ENCODE results near the gene LMBR1. TPM values are rescaled to one million over a fixed set of nuclear protein-coding genes. Genes with fewer than 3 reads are reported as not detected.
"Not testable (repeated sequence)": the region's sequence is repeated elsewhere in the genome, so short reads cannot be mapped to it uniquely, and the experiment has no call there.

Gene LMBR1
- total RNA-seq, 2 donors from 2014 or later, result 38.7 to 48.0 TPM

DNA sequence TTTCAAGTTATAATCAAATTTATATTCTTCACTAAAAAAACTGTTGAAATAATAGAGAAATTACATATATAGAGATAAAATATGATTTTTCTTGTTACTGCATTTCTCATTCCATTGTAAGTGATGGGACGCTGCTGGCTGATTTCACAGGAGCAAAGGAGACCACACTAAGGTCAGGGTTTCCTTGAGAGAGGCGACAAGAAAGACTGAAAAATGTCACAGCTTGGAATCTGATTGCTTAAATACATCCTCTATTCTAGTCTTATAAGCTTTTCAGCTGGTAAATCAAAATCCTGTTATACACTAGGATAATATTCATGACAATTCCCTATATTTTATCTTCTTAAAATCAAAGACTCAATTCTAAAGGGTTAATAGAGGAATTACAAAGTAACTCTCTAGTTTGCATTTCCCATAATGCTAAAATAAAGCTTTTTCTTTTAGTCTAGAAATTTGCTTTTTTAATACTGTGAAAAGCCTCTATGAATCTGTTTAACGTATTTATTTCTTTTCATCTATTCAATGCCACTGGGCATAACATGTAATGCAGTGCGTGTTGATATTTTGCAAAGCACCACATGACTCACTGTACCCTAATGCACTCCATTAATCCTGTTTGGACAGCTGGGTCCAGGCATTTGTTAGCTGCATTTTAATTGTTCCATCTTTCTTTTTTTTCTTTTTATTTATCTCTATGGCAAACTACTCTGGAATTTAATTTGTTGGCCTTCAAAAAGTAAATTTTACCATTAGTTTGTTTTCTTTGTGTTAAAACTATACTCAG, 170.7 kb downstream of the LMBR1 start:
- H3K4me3 Mint-ChIP-seq, result no peak overlapping the region
- H3K9me3 Mint-ChIP-seq, result no peaks in the 10 kb centered on the region
- no peaks in the 10 kb centered on the region for H3K27me3 Mint-ChIP-seq
- peaks cover 28% of the 10 kb centered on the region for H3K36me3 Mint-ChIP-seq (ENCODE audit: low read depth)
- no peak for ATAC-seq (replicated peaks)
- H3K4me1 Mint-ChIP-seq, result no peaks in the 10 kb centered on the region
- no peak overlapping the region for H3K27ac Mint-ChIP-seq

- Mint-ChIP-seq H3K4me3 (no peak overlapping the region), H3K4me1 (peaks cover 5% of the 10 kb centered on the region), H3K27ac (peak overlapping the region; percentile 65), H3K36me3 (ENCODE audit: low read depth) (peaks cover 32% of the 10 kb centered on the region), H3K9me3 (peaks cover 10% of the 10 kb centered on the region), H3K27me3 (no peaks in the 10 kb centered on the region)
- no peak for ATAC-seq (replicated peaks)
These were observed 189.1 kb downstream of the LMBR1 start for GRCh38 chr7:156703773-156704482.

DNA sequence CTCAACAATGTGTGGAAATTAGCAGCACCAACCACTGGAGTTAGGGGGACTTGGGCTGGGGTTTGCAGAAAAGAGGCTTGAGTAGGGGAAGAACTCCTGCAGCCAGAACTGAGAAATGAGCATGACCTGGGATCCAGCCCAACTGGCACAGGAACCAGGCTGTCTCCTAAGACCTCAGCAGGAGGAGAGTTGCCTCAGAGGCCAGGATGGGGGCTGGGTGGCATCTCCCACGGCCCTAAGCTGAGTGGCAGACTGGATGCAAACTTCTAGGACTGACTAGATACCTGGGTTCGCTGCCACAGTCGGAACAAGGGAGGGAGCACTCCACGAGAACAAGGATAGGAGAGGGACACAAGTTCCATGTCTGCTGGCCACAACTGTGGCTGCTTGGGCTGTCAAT, 189.8 kb downstream of the LMBR1 start:
- Mint-ChIP-seq H3K4me1 (peaks cover 5% of the 10 kb centered on the region), H3K36me3 (ENCODE audit: low read depth) (peaks cover 32% of the 10 kb centered on the region), H3K9me3 (peaks cover 10% of the 10 kb centered on the region), H3K27ac (no peak overlapping the region), H3K4me3 (no peak overlapping the region), H3K27me3 (no peaks in the 10 kb centered on the region)
- no peak for ATAC-seq (replicated peaks)

GRCh38 chr7:156702399-156702798, 190.6 kb downstream of the LMBR1 start:
- H3K4me1 Mint-ChIP-seq, result peaks cover 5% of the 10 kb centered on the region
- H3K27ac Mint-ChIP-seq, result no peak overlapping the region
- peaks cover 39% of the 10 kb centered on the region for H3K36me3 Mint-ChIP-seq (ENCODE audit: low read depth)
- H3K27me3 Mint-ChIP-seq, result no peaks in the 10 kb centered on the region
- peaks cover 10% of the 10 kb centered on the region for H3K9me3 Mint-ChIP-seq
- no peak for ATAC-seq (replicated peaks)
- no peak overlapping the region for H3K4me3 Mint-ChIP-seq

DNA sequence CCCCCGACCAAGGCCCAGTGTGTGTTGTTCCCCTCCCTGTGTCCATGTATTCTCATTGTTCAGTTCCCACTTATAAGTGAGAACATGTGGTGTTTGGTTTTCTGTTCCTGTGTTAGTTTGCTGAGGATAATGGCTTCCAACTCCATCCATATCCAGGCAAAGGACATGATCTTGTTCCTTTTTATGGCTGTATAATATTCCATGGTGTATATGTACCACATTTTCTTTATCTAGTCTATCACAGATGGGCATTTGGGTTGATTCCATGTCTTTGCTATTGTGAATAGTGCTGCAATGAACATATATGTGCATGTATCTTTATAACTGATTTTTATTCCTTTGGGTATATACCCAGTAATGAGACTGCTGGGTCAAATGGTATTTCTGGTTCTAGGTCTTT, 191.2 kb downstream of the LMBR1 start:
- not testable (repeated sequence) for H3K4me3 Mint-ChIP-seq; ATAC-seq (replicated peaks); H3K27ac Mint-ChIP-seq; H3K27me3 Mint-ChIP-seq; H3K4me1 Mint-ChIP-seq
- Mint-ChIP-seq H3K36me3 (ENCODE audit: low read depth) (peaks cover 44% of the 10 kb centered on the region), H3K9me3 (peaks cover 12% of the 10 kb centered on the region)

DNA sequence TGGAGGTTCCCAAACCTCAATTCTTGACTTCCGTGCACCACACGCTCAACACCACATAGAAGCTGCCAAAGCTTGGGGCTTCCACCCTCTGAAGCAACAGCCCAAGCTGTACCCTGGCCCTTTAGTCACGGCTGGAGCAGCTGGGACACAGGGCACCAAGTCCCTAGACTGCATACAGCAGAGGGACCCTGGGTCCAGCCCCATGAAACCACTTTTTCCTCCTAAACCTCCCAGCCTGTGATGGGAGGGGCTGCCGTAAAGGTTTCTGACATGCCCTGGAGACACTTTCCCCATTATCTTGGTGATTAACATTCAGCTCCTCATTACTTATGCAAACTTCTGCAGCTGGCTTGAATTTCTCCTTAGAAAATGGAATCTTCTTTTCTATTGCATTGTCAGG, 194.5 kb downstream of the LMBR1 start:
- not testable (repeated sequence) for H3K9me3 Mint-ChIP-seq; H3K27ac Mint-ChIP-seq; H3K4me3 Mint-ChIP-seq; H3K4me1 Mint-ChIP-seq; ATAC-seq (replicated peaks); H3K27me3 Mint-ChIP-seq
- H3K36me3 Mint-ChIP-seq (ENCODE audit: low read depth), result peaks cover 39% of the 10 kb centered on the region

DNA sequence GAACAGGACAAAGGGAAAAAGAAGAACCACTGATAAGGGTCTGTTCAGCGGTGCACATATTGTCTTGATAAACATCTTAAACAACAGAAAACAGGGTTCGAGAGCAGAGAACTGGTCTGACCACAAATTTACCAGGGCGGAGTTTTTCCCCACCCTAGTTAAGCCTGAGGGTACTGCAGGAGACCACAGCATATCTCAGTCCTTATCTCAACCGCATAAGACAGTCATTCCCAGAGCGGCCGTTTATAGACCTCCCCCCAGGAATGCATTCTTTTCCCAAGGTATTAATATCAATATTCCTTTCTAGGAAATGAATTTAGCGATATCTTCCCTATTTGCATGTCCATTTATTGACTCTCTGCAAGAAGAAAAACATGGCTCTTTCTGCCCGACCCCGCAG, 195.7 kb downstream of the LMBR1 start:
- H3K4me3 Mint-ChIP-seq; H3K27me3 Mint-ChIP-seq; ATAC-seq (replicated peaks); H3K27ac Mint-ChIP-seq; H3K4me1 Mint-ChIP-seq: not testable (repeated sequence)
- H3K36me3 Mint-ChIP-seq (ENCODE audit: low read depth), result peaks cover 38% of the 10 kb centered on the region
- peaks cover 17% of the 10 kb centered on the region for H3K9me3 Mint-ChIP-seq

GRCh38 chr7:156693627-156694026, 199.4 kb downstream of the LMBR1 start:
- peaks cover 31% of the 10 kb centered on the region for H3K36me3 Mint-ChIP-seq (ENCODE audit: low read depth)
- no peak overlapping the region for H3K4me3 Mint-ChIP-seq
- H3K27ac Mint-ChIP-seq, result no peak overlapping the region
- H3K27me3 Mint-ChIP-seq, result no peaks in the 10 kb centered on the region
- peaks cover 5% of the 10 kb centered on the region for H3K4me1 Mint-ChIP-seq
- peaks cover 12% of the 10 kb centered on the region for H3K9me3 Mint-ChIP-seq
- ATAC-seq (replicated peaks), result no peak

DNA sequence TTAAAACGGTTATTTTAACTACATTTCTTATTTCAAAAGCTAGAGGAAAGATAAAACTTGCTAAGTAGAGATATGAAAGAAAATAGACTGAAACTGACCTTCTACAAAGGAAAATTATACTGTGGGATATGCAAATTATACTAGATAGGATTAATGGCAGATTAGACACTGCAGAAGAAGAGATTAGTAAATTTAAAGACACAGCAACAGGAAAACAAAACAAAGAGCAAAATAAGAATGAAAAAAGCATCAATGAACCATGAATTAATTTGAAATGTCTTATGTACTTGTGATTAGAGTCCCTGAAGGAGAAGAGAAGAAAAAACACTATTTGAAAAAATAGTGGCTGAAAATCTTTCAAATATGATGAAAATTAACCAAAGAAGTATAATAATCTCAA, 200.1 kb downstream of the LMBR1 start:
- peaks cover 5% of the 10 kb centered on the region for H3K4me1 Mint-ChIP-seq
- no peaks in the 10 kb centered on the region for H3K27me3 Mint-ChIP-seq
- peaks cover 29% of the 10 kb centered on the region for H3K36me3 Mint-ChIP-seq (ENCODE audit: low read depth)
- H3K27ac Mint-ChIP-seq, result no peak overlapping the region
- no peak for ATAC-seq (replicated peaks)
- H3K4me3 Mint-ChIP-seq, result no peak overlapping the region
- peaks cover 12% of the 10 kb centered on the region for H3K9me3 Mint-ChIP-seq

GRCh38 chr7:156691764-156692163, 201.2 kb downstream of the LMBR1 start:
- ATAC-seq (replicated peaks), result no peak
- no peak overlapping the region for H3K27ac Mint-ChIP-seq

DNA sequence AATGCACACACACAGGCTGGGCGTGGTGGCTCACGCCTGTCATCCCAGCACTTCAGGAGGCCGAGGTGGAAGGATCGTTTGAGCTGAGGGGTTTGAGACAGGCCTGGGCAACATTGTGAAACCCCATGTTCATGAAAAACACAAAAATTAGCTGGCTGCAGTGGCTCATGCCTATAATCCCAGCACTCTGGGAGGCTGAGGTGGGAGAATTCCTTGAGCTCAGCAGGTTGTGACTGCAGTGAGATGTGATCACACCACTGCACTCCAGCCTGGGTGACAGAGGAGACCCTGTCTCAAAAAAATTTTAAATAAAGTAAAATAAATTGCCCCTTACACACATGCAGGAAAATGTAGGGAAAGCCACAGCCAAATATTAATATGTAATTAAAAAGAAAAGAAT, 208.3 kb downstream of the LMBR1 start:
- Mint-ChIP-seq H3K27me3 (no peaks in the 10 kb centered on the region), H3K36me3 (ENCODE audit: low read depth) (peaks cover 44% of the 10 kb centered on the region), H3K27ac (no peak overlapping the region), H3K4me3 (no peak overlapping the region), H3K9me3 (no peaks in the 10 kb centered on the region), H3K4me1 (no peaks in the 10 kb centered on the region)
- ATAC-seq (replicated peaks), result no peak

More at GRCh38 chr7:156691764-156692163, 201.2 kb downstream of the LMBR1 start:
- Mint-ChIP-seq H3K4me1 (peaks cover 5% of the 10 kb centered on the region), H3K9me3 (peaks cover 10% of the 10 kb centered on the region), H3K27me3 (no peaks in the 10 kb centered on the region), H3K36me3 (ENCODE audit: low read depth) (peaks cover 19% of the 10 kb centered on the region), H3K4me3 (no peak overlapping the region)

DNA sequence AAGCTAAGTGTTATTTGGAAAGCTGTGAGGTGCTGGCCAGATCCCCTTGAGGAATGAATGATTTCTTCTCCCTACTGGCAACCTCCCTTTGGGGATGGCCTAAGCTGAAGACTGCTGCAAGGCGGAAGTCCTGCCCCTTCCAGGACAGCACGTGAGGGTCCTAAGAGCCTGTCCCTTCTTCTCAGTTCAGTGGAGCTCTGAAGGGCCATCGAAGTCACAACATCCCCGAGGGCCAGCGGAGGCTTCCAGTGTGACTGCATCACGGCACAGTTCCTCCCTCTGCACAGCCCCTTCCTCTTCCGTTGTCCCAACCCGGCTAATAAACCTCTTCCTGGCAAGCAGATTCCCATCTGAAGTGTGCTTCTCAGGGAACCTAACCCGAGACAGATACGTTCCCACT, 208.7 kb downstream of the LMBR1 start:
- no peaks in the 10 kb centered on the region for H3K27me3 Mint-ChIP-seq
- no peaks in the 10 kb centered on the region for H3K9me3 Mint-ChIP-seq
- no peak overlapping the region for H3K27ac Mint-ChIP-seq
- no peak overlapping the region for H3K4me3 Mint-ChIP-seq
- H3K36me3 Mint-ChIP-seq (ENCODE audit: low read depth), result peaks cover 48% of the 10 kb centered on the region
- no peaks in the 10 kb centered on the region for H3K4me1 Mint-ChIP-seq
- no peak for ATAC-seq (replicated peaks)

DNA sequence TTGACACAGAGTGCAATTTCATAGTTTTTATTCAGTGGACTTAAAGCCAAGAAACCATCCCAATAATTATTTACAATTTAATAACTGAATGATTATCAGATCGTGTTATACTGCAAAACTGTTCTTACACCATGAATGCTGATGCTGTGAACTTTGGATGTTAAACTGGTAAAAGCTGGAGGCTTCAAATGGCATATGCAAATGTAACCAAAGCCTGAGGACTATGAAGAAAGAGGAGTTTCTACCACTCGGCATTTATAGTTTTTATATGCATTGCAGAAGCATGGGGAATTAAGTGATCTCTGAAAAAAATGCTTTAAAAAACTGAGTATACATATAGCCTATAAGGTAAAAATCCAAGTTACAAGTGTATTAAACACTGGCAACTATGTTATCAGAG, 210.1 kb downstream of the LMBR1 start:
- H3K9me3 Mint-ChIP-seq, result no peaks in the 10 kb centered on the region
- no peak overlapping the region for H3K27ac Mint-ChIP-seq
- no peak overlapping the region for H3K4me3 Mint-ChIP-seq
- peaks cover 57% of the 10 kb centered on the region for H3K36me3 Mint-ChIP-seq (ENCODE audit: low read depth)
- no peak for ATAC-seq (replicated peaks)
- no peaks in the 10 kb centered on the region for H3K4me1 Mint-ChIP-seq
- no peaks in the 10 kb centered on the region for H3K27me3 Mint-ChIP-seq

DNA sequence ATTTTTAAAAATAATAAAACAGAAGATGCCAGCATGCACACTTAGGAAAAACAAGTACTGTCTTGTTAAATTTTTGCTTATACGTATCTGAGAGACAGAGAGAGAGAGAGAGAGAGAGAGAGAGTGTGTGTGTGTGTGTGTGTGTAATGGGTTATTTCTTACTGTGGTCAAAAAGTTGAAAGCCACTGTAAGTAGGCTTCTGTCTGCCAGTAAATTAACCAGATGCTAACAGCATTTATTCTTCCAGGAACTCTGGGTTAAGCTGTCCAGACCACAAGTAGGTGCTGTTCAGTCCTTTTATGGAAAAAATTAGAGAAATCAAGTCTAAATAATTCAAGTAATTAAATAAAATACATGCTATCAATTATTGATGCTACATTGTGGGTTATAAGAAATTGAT, 212.7 kb downstream of the LMBR1 start:
- Mint-ChIP-seq H3K4me1 (no peaks in the 10 kb centered on the region), H3K27me3 (no peaks in the 10 kb centered on the region), H3K9me3 (no peaks in the 10 kb centered on the region), H3K27ac (no peak overlapping the region), H3K36me3 (ENCODE audit: low read depth) (peaks cover 70% of the 10 kb centered on the region), H3K4me3 (no peak overlapping the region)
- no peak for ATAC-seq (replicated peaks)

DNA sequence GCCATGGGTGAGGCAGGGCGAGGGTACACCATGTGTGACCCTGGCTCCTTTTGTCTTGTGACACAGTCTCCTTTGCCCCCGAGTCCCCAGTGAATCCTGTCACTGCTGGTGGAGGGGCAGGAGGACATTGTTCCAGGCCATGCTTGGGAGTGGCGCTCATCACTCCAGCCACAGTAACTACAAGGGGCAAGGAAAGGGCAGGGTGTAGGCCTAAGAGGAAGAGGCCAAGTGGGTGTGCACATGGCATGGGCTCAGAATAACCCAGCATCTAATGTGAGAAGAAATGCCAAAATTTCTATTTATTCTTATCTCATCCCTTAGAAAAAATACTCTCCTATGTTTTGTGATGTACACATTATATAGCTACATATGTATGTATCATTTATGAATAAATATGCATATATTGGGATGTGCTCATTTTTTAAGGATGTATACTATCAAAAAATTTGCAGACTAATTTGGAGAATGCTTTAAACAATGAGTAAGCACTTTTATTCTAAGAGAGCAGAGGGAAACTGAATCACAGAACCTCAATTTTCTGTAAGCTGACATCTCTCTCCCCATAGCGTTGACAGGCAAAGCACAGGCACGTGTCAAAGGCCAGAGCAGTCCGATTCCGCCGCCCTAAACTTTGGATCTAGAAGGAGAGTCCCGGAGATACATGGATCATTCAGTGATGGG, 215.5 kb downstream of the LMBR1 start:
- Mint-ChIP-seq H3K4me3 (no peak overlapping the region), H3K4me1 (no peaks in the 10 kb centered on the region), H3K27ac (no peak overlapping the region), H3K36me3 (ENCODE audit: low read depth) (peaks cover 58% of the 10 kb centered on the region), H3K27me3 (no peaks in the 10 kb centered on the region), H3K9me3 (no peaks in the 10 kb centered on the region)
- no peak for ATAC-seq (replicated peaks)
